ENCODE data around the gene CAMKMT. TPM values are rescaled to one million over a fixed set of nuclear protein-coding genes. Genes with fewer than 3 reads are reported as not detected.

The CAMKMT gene
- total and polyA plus RNA-seq, 9 of the 15 experiments (the other 6 are each of a cell fraction or from before 2014, with no cell fraction given), result 1.6 to 15.3 (median 7.4) TPM

DNA sequence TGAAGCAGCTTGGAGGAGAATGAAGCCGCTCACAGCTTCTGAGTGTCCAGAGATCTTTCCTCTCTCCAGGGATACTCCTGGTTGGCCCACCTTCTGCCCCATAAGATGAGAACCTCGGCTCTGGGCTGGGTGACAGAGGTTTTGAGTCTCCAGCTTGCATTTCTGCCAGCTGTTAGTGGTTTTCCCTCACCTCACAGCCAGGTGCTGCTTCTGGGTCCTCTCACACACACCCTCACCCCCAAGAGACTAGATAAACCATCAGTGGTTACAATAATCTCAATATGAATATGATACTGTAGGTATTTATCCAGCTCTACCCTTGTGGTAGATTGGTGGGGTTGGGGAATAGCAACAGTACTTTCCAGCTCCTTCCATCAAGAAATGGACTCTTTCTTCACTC lies 418.0 kb downstream of the CAMKMT start:
- CTCF ChIA-PET (ENCODE audit: low intra/inter-chr PET ratio), result no interaction called here
- in situ Hi-C loops (cut with MboI), result no loop called here
- intact Hi-C loops (cut with micrococcal nuclease), result no loop called here

More for the DNA sequence above, 418.0 kb downstream of the CAMKMT start:
- no peaks in the 10 kb centered on the region for H3K4me1 ChIP-seq (replicated peaks in 1 of 2; ENCODE audit: control insufficient read depth in 2 of 2, insufficient read depth in 2 of 2, low read length in 2 of 2)
- WGBS (ENCODE audit: insufficient coverage, low coverage, missing lambda C conversion rate), result 0% methylated on average over 2 of the region's 2 CpGs
- DNase-seq (ENCODE audit: extremely low read depth in 1 of 4, low spot score in 3 of 4) (no peak), FAIRE-seq (no peak), ATAC-seq (no peak)
- no peak overlapping the region for H3K27ac ChIP-seq (ENCODE audit: extremely low read depth, low read depth, low read length)
- H4K20me1 ChIP-seq (replicated peaks; ENCODE audit: control insufficient read depth, insufficient read depth, low read length), result no peaks in the 10 kb centered on the region
- no TSS peak for BruUV-seq (replicated peaks)
- POLR2A ChIA-PET, result interaction anchor here (1.0 to 3.0 kb wide), 3 partner anchors 16 to 24 kb away, joined by 3 to 9 read pairs (median 4); no protein-coding TSS in a partner anchor
- H3K4me3 ChIP-seq, result no peak overlapping the region
- H3K4me2 ChIP-seq (ENCODE audit: insufficient read depth, low read length), result no peak overlapping the region
- TF ChIP-seq SMAD3 (CRISPR knock-in tag; conservative IDR thresholded peaks at IDR 0.05), result no peak
- TF ChIP-seq, protein P1, sequence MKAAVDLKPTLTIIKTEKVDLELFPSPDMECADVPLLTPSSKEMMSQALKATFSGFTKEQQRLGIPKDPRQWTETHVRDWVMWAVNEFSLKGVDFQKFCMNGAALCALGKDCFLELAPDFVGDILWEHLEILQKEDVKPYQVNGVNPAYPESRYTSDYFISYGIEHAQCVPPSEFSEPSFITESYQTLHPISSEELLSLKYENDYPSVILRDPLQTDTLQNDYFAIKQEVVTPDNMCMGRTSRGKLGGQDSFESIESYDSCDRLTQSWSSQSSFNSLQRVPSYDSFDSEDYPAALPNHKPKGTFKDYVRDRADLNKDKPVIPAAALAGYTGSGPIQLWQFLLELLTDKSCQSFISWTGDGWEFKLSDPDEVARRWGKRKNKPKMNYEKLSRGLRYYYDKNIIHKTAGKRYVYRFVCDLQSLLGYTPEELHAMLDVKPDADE (conservative IDR thresholded peaks at IDR 0.05; ENCODE audit: control insufficient read depth, low read depth, low read length), result no peak
- no peak for TF ChIP-seq YY1 (IDR thresholded peaks at IDR 0.05; ENCODE audit: borderline replicate concordance in 1 of 3, control insufficient read depth in 1 of 3, extremely low read depth in 1 of 3, insufficient read depth in 3 of 3, insufficient read length in 1 of 3, insufficient replicate concordance in 2 of 3, low read depth in 1 of 3, low read length in 2 of 3)
- TF ChIP-seq, protein P2, sequence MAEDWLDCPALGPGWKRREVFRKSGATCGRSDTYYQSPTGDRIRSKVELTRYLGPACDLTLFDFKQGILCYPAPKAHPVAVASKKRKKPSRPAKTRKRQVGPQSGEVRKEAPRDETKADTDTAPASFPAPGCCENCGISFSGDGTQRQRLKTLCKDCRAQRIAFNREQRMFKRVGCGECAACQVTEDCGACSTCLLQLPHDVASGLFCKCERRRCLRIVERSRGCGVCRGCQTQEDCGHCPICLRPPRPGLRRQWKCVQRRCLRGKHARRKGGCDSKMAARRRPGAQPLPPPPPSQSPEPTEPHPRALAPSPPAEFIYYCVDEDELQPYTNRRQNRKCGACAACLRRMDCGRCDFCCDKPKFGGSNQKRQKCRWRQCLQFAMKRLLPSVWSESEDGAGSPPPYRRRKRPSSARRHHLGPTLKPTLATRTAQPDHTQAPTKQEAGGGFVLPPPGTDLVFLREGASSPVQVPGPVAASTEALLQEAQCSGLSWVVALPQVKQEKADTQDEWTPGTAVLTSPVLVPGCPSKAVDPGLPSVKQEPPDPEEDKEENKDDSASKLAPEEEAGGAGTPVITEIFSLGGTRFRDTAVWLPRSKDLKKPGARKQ (CRISPR knock-in tag; IDR thresholded peaks at IDR 0.05), result no peak
- no peak for TF ChIP-seq ZNF589 (CRISPR knock-in tag; IDR thresholded peaks at IDR 0.05; ENCODE audit: low read depth)
- TF ChIP-seq, protein P3, sequence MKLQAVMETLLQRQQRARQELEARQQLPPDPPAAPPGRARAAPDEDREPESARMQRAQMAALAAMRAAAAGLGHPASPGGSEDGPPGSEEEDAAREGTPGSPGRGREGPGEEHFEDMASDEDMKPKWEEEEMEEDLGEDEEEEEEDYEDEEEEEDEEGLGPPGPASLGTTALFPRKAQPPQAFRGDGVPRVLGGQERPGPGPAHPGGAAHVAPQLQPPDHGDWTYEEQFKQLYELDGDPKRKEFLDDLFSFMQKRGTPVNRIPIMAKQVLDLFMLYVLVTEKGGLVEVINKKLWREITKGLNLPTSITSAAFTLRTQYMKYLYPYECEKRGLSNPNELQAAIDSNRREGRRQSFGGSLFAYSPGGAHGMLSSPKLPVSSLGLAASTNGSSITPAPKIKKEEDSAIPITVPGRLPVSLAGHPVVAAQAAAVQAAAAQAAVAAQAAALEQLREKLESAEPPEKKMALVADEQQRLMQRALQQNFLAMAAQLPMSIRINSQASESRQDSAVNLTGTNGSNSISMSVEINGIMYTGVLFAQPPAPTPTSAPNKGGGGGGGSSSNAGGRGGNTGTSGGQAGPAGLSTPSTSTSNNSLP (IDR thresholded peaks at IDR 0.05; ENCODE audit: borderline replicate concordance, low read depth, low read length), result no peak
- no peak for TF ChIP-seq ZFP30 (CRISPR knock-in tag; IDR thresholded peaks at IDR 0.05; ENCODE audit: borderline replicate concordance)
- no peak for TF ChIP-seq PHB (CRISPR knock-in tag; IDR thresholded peaks at IDR 0.05)
- no peaks in the 10 kb centered on the region for H3K9me1 ChIP-seq (ENCODE audit: control insufficient read depth, insufficient read depth, low read length)
- no peaks in the 10 kb centered on the region for H3K9me3 ChIP-seq (replicated peaks; ENCODE audit: control insufficient read depth, insufficient read depth, low read depth, low read length)
- H3K9ac ChIP-seq (ENCODE audit: insufficient read depth in 1 of 2, low read depth in 2 of 2, low read length in 2 of 2), result no peak overlapping the region
- H3K36me3 ChIP-seq (ENCODE audit: control insufficient read depth, insufficient read depth, low read length), result no peaks in the 10 kb centered on the region
- no peak overlapping the region for H2AFZ ChIP-seq (ENCODE audit: low read depth, low read length)
- H3K27me3 ChIP-seq (ENCODE audit: control insufficient read depth in 2 of 2, insufficient read depth in 2 of 2, low read length in 2 of 2), result peaks cover 20 to 29% of the 10 kb centered on the region in 2 experiments; a peak in 4 of 5 replicates
- H3K79me2 ChIP-seq (ENCODE audit: control insufficient read depth, insufficient read depth, low read length), result no peaks in the 10 kb centered on the region
